GM18505 (cell line): ENCODE results near the gene RNF169.
"Not testable (repeated sequence)": the region's sequence is repeated elsewhere in the genome, so short reads cannot be mapped to it uniquely, and the experiment has no call there.

Source experiments
- ATAC-seq: cut with Tn5 transposase; IDR thresholded peaks from one replicate; pipeline ENCODE4 v1.9.1; 2021; ENCODE audit not compliant: unreplicated experiment
- POLR2A ChIP-seq: IDR thresholded peaks from 4 replicates; pipeline ENCODE4 v1.6.1; 2011; ENCODE audit warnings: borderline replicate concordance; ENCODE audit not compliant: insufficient read depth, insufficient read length; ENCODE audit errors: extremely low read depth

Gene RNF169

GRCh38 chr11:74736031-74736430 is 12.6 kb upstream of the RNF169 start:
- no peak for TF ChIP-seq POLR2A
- ATAC-seq: no peak

- ATAC-seq: no peak
- TF ChIP-seq POLR2A: no peak
Measured at GRCh38 chr11:74739546-74740270, 8.9 kb upstream of the RNF169 start.

GRCh38 chr11:74742070-74742469 is 6.6 kb upstream of the RNF169 start:
- no peak for TF ChIP-seq POLR2A
- no peak for ATAC-seq

GRCh38 chr11:74743640-74744039 is 5.0 kb upstream of the RNF169 start:
- ATAC-seq: no peak
- no peak for TF ChIP-seq POLR2A

- no peak for TF ChIP-seq POLR2A
- no peak for ATAC-seq
Measured at GRCh38 chr11:74744277-74744676, 4.4 kb upstream of the RNF169 start.

GRCh38 chr11:74746868-74747267 is 1.8 kb upstream of the RNF169 start:
- no peak for TF ChIP-seq POLR2A
- ATAC-seq: no peak

GRCh38 chr11:74749127-74749964 is 697 bp downstream of the RNF169 start:
- no peak for TF ChIP-seq POLR2A
- peak; percentile 50 for ATAC-seq

GRCh38 chr11:74749965-74750296 is 1.3 kb downstream of the RNF169 start:
- no peak for TF ChIP-seq POLR2A
- ATAC-seq: no peak

- ATAC-seq: not testable (repeated sequence)
Measured at GRCh38 chr11:74750598-74750997, 1.9 kb downstream of the RNF169 start.

GRCh38 chr11:74751303-74751702 is 2.7 kb downstream of the RNF169 start:
- ATAC-seq: no peak
- no peak for TF ChIP-seq POLR2A

- no peak for ATAC-seq
- TF ChIP-seq POLR2A: no peak
Measured at GRCh38 chr11:74754507-74755252, 6.0 kb downstream of the RNF169 start.

- ATAC-seq: no peak
- TF ChIP-seq POLR2A: no peak
Measured at GRCh38 chr11:74755395-74755995, 6.8 kb downstream of the RNF169 start.

- no peak for ATAC-seq
- TF ChIP-seq POLR2A: no peak
Measured at GRCh38 chr11:74756571-74756970, 7.9 kb downstream of the RNF169 start.
